NCI-H1930 (cell line): Measurements from ENCODE around the gene MMS19.
"Not testable (repeated sequence)": the region's sequence is repeated elsewhere in the genome, so short reads cannot be mapped to it uniquely, and the experiment has no call there.

Experiments
- DNase-seq, 2 experiments: peaks; one replicate each; lab custom pipeline; 2025; lab: John Stamatoyannopoulos, UW

MMS19 gene

GRCh38 chr10:97498076-97498840 is at the start of gene MMS19:
Gene MMS19, minus strand, starts transcription at chr10:97498422. Its CDS starts 38 bp downstream, at chr10:97498384.
- DNase-seq, result peak; percentile 93 to 96

GRCh38 chr10:97547962-97548361 is 49.7 kb upstream of the MMS19 start:
- DNase-seq, result no peak

- DNase-seq, result no peak
These were observed 49.0 kb upstream of the MMS19 start for GRCh38 chr10:97547271-97547600.

- no peak for DNase-seq
These were observed 48.4 kb upstream of the MMS19 start for GRCh38 chr10:97546456-97547270.

GRCh38 chr10:97543025-97543546 is 44.9 kb upstream of the MMS19 start:
- no peak for DNase-seq

GRCh38 chr10:97542169-97543024 is 44.2 kb upstream of the MMS19 start:
- no peak for DNase-seq

- DNase-seq, result no peak
These were observed 42.7 kb upstream of the MMS19 start for GRCh38 chr10:97540669-97541500.

- no peak for DNase-seq
These were observed 41.4 kb upstream of the MMS19 start for GRCh38 chr10:97539523-97540200.

- no peak for DNase-seq
These were observed 40.6 kb upstream of the MMS19 start for GRCh38 chr10:97538839-97539238.

- no peak for DNase-seq
These were observed 40.2 kb upstream of the MMS19 start for GRCh38 chr10:97538411-97538810.

- no peak for DNase-seq
These were observed 39.1 kb upstream of the MMS19 start for GRCh38 chr10:97537186-97537869.

- no peak for DNase-seq
These were observed 36.6 kb upstream of the MMS19 start for GRCh38 chr10:97534746-97535367.

GRCh38 chr10:97533888-97534287 is 35.7 kb upstream of the MMS19 start:
- no peak for DNase-seq

- no peak for DNase-seq
These were observed 34.9 kb upstream of the MMS19 start for GRCh38 chr10:97532935-97533671.

- no peak for DNase-seq
These were observed 33.3 kb upstream of the MMS19 start for GRCh38 chr10:97531401-97531986.

GRCh38 chr10:97529685-97530465 is 31.7 kb upstream of the MMS19 start:
- DNase-seq, result no peak

- DNase-seq, result not testable (repeated sequence)
These were observed 30.7 kb upstream of the MMS19 start for GRCh38 chr10:97528876-97529275.

GRCh38 chr10:97525683-97526110 is 27.5 kb upstream of the MMS19 start:
- DNase-seq, result no peak
